NCI-H524 (cell line): Measurements from ENCODE around the gene SETD4.

Experiments
- DNase-seq, 2 experiments: peaks; one replicate each; lab custom pipeline; 2025; lab: John Stamatoyannopoulos, UW

Gene SETD4

DNA sequence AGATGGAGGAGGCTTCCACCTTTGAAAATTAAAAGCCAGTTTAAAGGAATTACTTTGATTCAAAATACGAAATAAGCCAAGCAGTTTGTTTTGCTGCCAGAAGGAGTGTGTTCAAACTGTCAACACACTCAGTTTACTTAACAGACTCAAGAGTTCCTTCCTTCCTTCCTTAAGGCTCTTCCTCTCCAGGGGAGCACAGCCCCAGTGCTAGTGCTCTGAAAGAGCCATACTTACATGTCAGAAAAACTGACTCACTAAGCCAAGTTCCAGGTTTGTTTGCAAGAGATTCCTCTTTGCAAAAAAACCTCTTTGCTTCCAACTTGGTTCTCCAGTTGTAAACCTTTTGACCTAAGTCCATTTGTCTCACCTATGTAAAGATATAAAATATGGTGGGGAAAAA lies 14.3 kb downstream of the SETD4 start:
- no peak for DNase-seq

- DNase-seq: no peak
These were observed 16.3 kb downstream of the SETD4 start for GRCh38 chr21:36044056-36044455.

DNA sequence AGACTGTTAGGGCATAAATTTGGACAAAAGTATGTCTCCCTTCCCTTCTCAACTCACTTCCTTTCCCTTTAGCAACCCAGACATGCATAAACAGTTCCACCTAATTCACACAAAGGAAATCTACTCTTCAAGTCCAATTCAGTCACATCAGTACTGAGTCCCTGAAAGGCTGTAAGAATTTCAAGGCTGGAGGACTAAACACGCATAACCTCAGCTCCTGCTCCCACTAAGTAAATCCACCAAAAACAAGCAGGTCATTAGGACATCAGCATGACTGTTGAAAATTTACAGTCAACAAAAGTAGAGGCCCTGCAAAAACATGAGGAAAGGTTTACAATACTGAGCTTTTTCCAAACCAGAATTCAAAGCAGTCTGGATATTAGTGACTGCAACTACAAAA lies 18.4 kb downstream of the SETD4 start:
- DNase-seq: no peak

DNA sequence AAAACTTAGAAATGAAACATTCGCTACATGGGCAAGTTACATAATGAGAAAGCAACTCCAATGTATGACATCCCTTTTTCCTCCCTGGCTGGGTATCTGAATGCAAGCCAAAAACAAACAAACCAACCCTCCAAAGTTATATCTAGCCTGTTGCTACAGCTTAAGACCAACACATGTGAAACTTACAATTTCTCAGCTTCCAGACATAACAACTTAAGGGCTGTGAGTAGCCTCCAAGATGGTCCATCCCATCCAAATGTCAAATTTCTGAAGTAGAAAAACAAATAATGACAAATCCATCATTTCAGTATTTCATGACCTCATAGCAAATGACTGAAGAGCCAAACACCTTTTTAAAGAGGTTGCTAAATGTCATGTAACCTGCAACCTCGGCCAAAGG lies 19.9 kb downstream of the SETD4 start:
- no peak for DNase-seq

DNA sequence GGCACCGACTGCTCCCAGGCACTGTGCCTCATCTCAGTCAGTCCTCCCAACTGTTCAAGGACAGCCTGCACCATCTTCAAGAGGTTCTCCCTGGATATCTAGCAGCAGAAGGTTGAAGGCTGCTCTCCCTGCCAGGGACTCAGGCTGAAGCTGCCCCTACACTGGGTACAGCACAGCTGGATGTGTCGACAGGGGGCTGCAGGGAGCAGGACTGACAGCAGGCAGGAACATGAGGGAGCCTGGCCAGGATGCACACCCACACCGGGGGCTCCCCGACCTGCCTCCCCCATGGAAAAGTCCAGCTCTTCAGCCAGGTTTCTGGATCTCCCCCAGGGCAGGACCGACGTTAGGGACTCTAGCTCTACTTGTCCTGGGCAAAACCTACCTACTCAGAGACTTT lies 20.5 kb downstream of the SETD4 start:
- no peak for DNase-seq

- DNase-seq: no peak
These were observed 21.4 kb downstream of the SETD4 start for GRCh38 chr21:36038701-36039497.

DNA sequence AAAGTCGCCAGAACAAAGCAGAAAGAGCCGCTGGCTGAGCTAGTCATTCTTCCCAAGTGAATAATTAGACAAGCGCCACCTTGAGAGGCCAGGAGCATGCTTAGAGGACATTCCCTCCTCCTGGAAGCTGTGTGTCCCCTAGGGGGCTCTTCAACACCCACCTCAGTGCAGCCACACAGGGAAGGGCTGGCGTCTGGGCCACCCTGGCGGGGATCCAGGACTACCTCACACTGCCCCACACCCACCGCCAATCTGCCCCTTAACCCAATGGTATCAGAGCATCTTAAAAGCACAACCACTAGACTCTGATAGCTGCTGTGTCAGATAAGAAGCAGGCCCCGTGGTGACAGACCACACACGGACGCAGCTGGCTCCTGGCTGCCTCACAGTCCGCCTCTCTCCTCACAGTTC lies 24.9 kb downstream of the SETD4 start:
- peak; percentile 22 to 43 for DNase-seq

GRCh38 chr21:36034211-36034913 lies 26.0 kb downstream of the SETD4 start:
- no peak for DNase-seq

- no peak for DNase-seq
These were observed 27.5 kb downstream of the SETD4 start for GRCh38 chr21:36032647-36033406.

- DNase-seq: no peak
These were observed 29.6 kb downstream of the SETD4 start for GRCh38 chr21:36030581-36031189.

GRCh38 chr21:36029309-36029708 lies 31.0 kb downstream of the SETD4 start:
- no peak for DNase-seq

GRCh38 chr21:36028127-36029069 lies 31.9 kb downstream of the SETD4 start:
- DNase-seq: peak; percentile 72 to 84

DNA sequence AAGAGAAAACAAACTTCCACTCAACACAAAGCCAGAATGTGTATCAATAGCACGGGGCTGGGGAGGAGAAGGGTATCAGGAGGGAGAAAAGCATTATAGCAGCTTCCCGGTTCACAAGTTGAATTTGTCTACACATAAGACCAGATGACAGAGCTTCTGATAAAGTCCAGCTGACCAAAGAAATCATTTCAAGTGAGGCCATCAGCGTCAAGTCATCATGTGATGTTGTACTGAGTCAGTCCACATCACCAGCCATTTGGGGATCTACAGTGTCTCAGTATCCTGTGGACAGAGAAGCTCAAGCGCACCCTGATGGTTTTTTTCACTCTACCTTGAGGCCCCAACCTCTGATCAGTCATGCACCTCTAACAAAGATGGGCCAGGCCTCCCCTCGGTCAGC lies 33.0 kb downstream of the SETD4 start:
- DNase-seq: no peak

DNA sequence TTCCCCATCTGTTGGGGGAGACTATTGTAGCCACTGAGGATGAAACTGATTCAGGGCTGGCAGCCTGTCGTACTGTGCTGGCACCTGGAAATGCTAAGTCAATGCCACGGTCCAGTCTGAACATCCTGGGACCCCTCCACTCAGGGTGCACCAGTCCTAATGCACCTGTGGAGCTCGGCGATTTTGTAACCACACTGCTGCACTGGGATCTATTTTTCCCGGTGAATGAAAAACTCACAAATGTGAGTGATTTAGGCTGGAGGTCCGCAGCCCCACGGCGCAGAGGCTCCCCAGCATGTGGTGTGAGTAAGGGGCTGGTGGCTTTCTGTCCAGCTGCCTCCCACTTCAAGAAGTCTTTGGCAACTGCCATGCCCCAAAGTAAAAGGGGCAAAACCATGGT lies 35.5 kb downstream of the SETD4 start:
- DNase-seq: no peak

DNA sequence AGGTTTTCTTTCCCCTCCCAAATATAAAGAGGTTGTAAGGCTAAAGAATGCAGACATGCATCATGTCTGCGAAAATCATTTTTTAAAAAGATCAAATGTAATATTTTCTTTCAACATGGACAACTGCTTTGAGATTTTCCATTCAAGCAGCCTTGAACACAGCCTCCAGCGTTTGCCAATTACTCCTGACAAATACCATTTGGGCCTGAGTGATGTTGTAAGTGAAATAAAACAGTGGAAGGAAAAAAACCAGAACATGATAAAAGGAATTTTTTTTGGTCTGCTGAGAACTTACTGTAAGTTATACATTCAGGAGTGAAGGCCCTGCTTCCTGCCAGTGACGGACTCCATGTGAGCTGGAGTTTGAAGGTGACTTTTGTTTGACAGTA lies 37.2 kb downstream of the SETD4 start:
- no peak for DNase-seq

- no peak for DNase-seq
These were observed 37.8 kb downstream of the SETD4 start for GRCh38 chr21:36022427-36023091.

DNA sequence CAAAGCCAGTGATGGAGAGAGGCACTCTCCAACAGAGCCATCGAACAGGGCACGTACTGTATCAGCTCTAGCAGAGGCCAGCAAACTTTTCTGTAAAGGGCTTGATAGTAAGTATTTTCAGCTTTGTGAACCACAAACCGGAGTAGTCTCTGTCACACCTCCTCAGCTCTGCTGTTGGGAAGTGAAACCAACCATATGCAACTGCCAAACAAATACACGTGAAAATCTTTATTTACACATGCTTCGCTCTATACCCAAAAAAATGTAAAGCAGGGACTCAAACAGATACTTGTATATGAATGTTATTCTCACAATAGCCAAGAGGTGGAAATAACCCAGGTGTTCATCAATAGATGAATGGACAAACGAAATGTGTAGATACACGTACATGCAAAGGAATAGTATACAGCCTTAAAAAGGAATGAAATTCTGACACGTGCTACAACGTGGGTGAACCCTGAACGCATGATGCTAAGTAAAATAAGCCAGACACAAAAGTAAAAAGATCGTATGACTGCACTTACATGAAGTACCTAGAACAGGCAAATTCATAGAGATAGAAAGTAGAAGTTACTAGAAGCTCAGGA lies 39.0 kb downstream of the SETD4 start:
- no peak for DNase-seq

GRCh38 chr21:36015045-36015444 lies 45.3 kb downstream of the SETD4 start:
- DNase-seq: no peak

- DNase-seq: no peak
These were observed 49.5 kb downstream of the SETD4 start for GRCh38 chr21:36010801-36011200.

DNA sequence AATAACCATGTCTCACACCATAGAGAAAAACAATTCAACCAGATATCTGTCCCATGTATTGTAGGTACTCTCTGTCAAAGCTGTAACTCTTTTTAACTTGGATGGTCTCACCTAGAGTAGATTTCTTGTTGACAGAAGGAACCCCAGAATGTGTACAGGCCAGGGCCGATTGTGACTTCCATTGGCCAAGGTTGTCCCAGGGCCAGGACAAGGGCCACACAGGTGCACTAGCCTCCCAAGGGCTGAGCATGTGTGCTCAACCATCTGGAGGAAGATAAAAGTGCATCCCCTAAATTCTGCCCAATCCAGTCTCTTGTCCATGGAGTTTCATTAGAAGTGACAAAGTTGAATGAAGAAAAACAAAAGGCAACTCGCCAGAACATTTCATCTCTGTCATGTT lies 51.8 kb downstream of the SETD4 start:
- DNase-seq: no peak
